ENCODE data around the gene RAB39A. TPM values are rescaled to one million over a fixed set of nuclear protein-coding genes. Genes with fewer than 3 reads are reported as not detected.

Gene RAB39A
- total and polyA plus RNA-seq, 10 of the 15 experiments (the other 5 are each of a cell fraction or from before 2014, with no cell fraction given) = 0.10 to 9.2 (median 4.9) TPM

DNA sequence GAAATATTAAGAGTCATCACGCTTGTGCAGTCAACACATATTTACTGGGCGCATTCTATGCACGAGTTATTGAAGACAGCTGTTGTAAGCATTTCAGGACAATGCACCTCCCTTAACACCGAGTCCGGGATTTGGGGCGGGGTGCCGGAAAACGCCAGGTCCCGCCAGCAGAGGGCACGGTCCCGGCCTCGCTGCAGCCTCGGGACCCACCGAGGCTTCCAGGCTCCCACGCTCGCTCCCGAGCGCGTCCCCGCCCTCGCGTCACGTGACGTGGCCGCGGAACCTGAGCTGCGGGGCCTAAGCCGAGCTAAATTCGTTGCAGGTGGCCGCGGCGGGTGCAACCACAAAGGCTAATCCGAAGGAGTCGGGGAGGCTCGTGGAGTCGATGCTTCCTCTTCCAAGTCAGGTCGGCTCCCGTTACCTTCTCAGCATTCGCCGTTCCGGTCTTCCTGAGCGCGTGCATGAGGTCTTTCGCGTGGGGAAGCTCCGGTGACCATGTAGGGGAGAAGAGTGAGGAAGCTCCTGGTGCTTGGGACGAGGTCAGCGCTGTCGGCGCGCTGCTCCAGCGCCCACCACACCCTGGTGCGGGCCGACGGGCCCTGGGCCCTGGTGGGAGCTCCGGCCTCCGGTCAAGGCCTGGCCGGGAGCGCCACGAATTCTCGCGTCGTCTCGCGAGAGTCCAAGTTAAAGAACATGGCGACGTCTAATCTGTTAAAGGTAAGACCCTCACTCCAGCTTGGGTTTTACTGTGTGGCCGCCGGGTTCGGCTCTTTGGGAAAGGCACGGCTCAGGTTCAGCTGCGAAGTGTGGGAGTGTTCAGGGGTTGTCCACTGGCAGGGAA lies 80.6 kb downstream of the RAB39A start, which contains the start of gene CUL5 (continued):
- TF ChIP-seq CBFB (IDR thresholded peaks at IDR 0.05; ENCODE audit: low read depth) (no peak), MTA2 (IDR thresholded peaks at IDR 0.05; ENCODE audit: low read depth) (no peak), RFX5 (IDR thresholded peaks at IDR 0.05; ENCODE audit: low read depth, low read length) (no peak), GABPA (IDR thresholded peaks at IDR 0.05; ENCODE audit: low read depth) (no peak), BCL11A (IDR thresholded peaks at IDR 0.05; ENCODE audit: low read depth, low read length) (no peak), NRF1 (conservative IDR thresholded peaks at IDR 0.05; ENCODE audit: low read depth, low read length) (no peak), SUPT20H (IDR thresholded peaks at IDR 0.05; ENCODE audit: borderline replicate concordance, control insufficient read depth, low read depth, low read length) (no peak), BHLHE40 (IDR thresholded peaks at IDR 0.05; ENCODE audit: borderline replicate concordance in 1 of 2, low read depth in 2 of 2, low read length in 1 of 2) (peak; percentile 94 to 99), TCF3 (IDR thresholded peaks at IDR 0.05; ENCODE audit: borderline replicate concordance, insufficient read depth, low read depth, low read length) (0 out of 2 replicates have a peak, but pooled peaks have one; percentile 21), NFYA (IDR thresholded peaks at IDR 0.05; ENCODE audit: borderline replicate concordance, low read depth, low read length) (no peak), FOXM1 (IDR thresholded peaks at IDR 0.05; ENCODE audit: low read depth, low read length) (0 out of 2 replicates have a peak, but pooled peaks have one; percentile 59), CREM (IDR thresholded peaks at IDR 0.05; ENCODE audit: low read depth) (peak; percentile 54; the same call in 1 of the 2 replicates), LARP7 (IDR thresholded peaks at IDR 0.05) (peak; percentile 82)
- TF ChIP-seq, protein P1, sequence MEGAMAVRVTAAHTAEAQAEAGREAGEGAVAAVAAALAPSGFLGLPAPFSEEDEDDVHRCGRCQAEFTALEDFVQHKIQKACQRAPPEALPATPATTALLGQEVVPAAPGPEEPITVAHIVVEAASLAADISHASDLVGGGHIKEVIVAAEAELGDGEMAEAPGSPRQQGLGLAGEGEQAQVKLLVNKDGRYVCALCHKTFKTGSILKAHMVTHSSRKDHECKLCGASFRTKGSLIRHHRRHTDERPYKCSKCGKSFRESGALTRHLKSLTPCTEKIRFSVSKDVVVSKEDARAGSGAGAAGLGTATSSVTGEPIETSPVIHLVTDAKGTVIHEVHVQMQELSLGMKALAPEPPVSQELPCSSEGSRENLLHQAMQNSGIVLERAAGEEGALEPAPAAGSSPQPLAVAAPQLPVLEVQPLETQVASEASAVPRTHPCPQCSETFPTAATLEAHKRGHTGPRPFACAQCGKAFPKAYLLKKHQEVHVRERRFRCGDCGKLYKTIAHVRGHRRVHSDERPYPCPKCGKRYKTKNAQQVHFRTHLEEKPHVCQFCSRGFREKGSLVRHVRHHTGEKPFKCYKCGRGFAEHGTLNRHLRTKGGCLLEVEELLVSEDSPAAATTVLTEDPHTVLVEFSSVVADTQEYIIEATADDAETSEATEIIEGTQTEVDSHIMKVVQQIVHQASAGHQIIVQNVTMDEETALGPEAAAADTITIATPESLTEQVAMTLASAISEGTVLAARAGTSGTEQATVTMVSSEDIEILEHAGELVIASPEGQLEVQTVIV (IDR thresholded peaks at IDR 0.05; ENCODE audit: borderline replicate concordance, partially characterized antibody) = no peak
- TF ChIP-seq, protein P2, sequence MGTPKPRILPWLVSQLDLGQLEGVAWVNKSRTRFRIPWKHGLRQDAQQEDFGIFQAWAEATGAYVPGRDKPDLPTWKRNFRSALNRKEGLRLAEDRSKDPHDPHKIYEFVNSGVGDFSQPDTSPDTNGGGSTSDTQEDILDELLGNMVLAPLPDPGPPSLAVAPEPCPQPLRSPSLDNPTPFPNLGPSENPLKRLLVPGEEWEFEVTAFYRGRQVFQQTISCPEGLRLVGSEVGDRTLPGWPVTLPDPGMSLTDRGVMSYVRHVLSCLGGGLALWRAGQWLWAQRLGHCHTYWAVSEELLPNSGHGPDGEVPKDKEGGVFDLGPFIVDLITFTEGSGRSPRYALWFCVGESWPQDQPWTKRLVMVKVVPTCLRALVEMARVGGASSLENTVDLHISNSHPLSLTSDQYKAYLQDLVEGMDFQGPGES (IDR thresholded peaks at IDR 0.05) = no peak
- TF ChIP-seq, protein P3, sequence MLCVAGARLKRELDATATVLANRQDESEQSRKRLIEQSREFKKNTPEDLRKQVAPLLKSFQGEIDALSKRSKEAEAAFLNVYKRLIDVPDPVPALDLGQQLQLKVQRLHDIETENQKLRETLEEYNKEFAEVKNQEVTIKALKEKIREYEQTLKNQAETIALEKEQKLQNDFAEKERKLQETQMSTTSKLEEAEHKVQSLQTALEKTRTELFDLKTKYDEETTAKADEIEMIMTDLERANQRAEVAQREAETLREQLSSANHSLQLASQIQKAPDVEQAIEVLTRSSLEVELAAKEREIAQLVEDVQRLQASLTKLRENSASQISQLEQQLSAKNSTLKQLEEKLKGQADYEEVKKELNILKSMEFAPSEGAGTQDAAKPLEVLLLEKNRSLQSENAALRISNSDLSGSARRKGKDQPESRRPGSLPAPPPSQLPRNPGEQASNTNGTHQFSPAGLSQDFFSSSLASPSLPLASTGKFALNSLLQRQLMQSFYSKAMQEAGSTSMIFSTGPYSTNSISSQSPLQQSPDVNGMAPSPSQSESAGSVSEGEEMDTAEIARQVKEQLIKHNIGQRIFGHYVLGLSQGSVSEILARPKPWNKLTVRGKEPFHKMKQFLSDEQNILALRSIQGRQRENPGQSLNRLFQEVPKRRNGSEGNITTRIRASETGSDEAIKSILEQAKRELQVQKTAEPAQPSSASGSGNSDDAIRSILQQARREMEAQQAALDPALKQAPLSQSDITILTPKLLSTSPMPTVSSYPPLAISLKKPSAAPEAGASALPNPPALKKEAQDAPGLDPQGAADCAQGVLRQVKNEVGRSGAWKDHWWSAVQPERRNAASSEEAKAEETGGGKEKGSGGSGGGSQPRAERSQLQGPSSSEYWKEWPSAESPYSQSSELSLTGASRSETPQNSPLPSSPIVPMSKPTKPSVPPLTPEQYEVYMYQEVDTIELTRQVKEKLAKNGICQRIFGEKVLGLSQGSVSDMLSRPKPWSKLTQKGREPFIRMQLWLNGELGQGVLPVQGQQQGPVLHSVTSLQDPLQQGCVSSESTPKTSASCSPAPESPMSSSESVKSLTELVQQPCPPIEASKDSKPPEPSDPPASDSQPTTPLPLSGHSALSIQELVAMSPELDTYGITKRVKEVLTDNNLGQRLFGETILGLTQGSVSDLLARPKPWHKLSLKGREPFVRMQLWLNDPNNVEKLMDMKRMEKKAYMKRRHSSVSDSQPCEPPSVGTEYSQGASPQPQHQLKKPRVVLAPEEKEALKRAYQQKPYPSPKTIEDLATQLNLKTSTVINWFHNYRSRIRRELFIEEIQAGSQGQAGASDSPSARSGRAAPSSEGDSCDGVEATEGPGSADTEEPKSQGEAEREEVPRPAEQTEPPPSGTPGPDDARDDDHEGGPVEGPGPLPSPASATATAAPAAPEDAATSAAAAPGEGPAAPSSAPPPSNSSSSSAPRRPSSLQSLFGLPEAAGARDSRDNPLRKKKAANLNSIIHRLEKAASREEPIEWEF (IDR thresholded peaks at IDR 0.05; ENCODE audit: insufficient replicate concordance, low read depth, low read length) = no peak
- TF ChIP-seq, protein P4, sequence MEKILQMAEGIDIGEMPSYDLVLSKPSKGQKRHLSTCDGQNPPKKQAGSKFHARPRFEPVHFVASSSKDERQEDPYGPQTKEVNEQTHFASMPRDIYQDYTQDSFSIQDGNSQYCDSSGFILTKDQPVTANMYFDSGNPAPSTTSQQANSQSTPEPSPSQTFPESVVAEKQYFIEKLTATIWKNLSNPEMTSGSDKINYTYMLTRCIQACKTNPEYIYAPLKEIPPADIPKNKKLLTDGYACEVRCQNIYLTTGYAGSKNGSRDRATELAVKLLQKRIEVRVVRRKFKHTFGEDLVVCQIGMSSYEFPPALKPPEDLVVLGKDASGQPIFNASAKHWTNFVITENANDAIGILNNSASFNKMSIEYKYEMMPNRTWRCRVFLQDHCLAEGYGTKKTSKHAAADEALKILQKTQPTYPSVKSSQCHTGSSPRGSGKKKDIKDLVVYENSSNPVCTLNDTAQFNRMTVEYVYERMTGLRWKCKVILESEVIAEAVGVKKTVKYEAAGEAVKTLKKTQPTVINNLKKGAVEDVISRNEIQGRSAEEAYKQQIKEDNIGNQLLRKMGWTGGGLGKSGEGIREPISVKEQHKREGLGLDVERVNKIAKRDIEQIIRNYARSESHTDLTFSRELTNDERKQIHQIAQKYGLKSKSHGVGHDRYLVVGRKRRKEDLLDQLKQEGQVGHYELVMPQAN (conservative IDR thresholded peaks at IDR 0.05) = peak; percentile 72
